ENCODE results near the gene LST1.

Gene LST1

DNA sequence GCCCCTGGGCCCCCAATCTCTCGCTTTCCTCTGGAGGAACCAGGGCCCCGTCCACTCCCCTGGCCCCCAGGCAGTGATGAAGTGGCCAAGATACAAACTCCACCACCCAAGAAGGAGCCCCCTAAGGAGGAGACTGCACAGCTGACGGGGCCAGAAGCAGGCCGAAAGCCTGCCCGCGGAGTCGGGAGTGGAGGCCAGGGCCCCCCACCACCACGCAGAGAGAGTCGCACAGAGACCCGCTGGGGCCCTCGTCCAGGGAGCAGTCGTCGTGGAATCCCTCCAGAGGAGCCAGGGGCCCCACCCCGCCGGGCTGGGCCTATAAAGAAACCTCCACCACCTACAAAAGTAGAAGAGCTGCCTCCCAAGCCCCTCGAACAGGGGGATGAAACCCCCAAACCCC, 45.1 kb downstream of the LST1 start:
- peaks cover 67% of the 10 kb centered on the region for H3K36me3 ChIP-seq (ENCODE audit: control insufficient read depth, insufficient read depth, low read length)
- no peak for DNase-seq (ENCODE audit: extremely low read depth, insufficient read length)
- TF ChIP-seq, protein P1, sequence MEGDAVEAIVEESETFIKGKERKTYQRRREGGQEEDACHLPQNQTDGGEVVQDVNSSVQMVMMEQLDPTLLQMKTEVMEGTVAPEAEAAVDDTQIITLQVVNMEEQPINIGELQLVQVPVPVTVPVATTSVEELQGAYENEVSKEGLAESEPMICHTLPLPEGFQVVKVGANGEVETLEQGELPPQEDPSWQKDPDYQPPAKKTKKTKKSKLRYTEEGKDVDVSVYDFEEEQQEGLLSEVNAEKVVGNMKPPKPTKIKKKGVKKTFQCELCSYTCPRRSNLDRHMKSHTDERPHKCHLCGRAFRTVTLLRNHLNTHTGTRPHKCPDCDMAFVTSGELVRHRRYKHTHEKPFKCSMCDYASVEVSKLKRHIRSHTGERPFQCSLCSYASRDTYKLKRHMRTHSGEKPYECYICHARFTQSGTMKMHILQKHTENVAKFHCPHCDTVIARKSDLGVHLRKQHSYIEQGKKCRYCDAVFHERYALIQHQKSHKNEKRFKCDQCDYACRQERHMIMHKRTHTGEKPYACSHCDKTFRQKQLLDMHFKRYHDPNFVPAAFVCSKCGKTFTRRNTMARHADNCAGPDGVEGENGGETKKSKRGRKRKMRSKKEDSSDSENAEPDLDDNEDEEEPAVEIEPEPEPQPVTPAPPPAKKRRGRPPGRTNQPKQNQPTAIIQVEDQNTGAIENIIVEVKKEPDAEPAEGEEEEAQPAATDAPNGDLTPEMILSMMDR (IDR thresholded peaks at IDR 0.05; ENCODE audit: insufficient read depth, low read length, poor library complexity, severe bottlenecking), result no peak
- H3K27me3 ChIP-seq (replicated peaks; ENCODE audit: control insufficient read depth, insufficient read depth, low read length), result no peaks in the 10 kb centered on the region
- H3K4me3 ChIP-seq (replicated peaks; ENCODE audit: low read depth, low read length), result no peak overlapping the region

DNA sequence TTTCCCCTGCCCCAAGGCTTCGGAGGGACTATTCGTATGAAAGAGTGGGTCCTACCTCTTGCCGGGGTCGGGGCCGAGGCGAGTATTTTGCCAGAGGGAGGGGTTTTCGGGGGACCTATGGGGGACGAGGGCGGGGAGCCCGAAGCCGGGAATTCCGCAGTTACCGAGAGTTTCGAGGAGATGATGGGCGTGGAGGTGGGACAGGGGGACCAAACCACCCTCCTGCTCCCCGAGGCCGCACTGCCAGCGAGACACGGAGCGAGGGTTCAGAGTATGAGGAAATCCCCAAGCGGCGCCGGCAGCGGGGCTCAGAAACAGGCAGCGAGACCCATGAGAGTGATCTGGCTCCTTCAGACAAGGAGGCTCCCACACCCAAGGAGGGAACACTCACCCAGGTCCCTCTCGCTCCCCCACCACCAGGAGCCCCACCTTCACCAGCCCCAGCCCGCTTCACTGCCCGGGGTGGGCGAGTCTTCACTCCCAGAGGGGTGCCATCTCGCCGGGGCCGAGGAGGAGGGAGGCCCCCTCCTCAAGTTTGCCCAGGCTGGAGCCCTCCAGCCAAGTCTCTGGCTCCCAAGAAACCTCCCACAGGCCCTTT, 45.7 kb downstream of the LST1 start:
- TF ChIP-seq, protein P1 (IDR thresholded peaks at IDR 0.05; ENCODE audit: insufficient read depth, low read length, poor library complexity, severe bottlenecking), result no peak
- peaks cover 69% of the 10 kb centered on the region for H3K36me3 ChIP-seq (ENCODE audit: control insufficient read depth, insufficient read depth, low read length)

DNA sequence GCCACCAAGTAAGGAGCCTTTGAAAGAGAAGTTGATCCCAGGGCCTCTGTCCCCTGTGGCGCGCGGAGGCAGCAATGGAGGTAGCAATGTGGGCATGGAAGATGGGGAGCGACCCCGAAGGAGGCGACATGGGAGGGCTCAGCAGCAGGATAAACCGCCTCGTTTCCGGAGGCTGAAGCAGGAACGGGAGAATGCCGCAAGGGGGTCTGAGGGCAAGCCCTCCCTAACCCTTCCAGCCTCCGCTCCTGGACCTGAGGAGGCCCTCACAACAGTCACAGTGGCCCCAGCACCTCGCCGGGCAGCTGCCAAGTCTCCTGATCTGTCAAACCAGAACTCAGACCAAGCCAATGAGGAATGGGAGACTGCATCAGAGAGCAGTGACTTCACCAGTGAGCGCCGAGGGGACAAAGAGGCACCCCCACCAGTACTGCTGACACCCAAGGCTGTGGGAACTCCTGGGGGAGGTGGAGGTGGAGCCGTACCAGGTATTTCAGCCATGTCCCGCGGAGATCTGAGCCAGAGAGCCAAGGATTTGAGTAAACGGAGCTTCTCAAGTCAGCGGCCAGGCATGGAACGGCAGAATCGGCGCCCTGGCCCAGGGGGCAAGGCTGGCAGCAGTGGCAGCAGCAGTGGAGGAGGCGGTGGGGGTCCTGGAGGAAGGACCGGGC, 46.3 kb downstream of the LST1 start:
- Histone ChIP-seq H3K4me3 (replicated peaks; ENCODE audit: low read depth, low read length) (no peak overlapping the region), H3K27me3 (replicated peaks; ENCODE audit: control insufficient read depth, insufficient read depth, low read length) (no peaks in the 10 kb centered on the region), H3K36me3 (ENCODE audit: control insufficient read depth, insufficient read depth, low read length) (peaks cover 70% of the 10 kb centered on the region)
- TF ChIP-seq, protein P1 (IDR thresholded peaks at IDR 0.05; ENCODE audit: insufficient read depth, low read length, poor library complexity, severe bottlenecking), result no peak
- DNase-seq (ENCODE audit: extremely low read depth, insufficient read length), result no peak

More for the DNA sequence above, 45.7 kb downstream of the LST1 start:
- Histone ChIP-seq H3K4me3 (replicated peaks; ENCODE audit: low read depth, low read length) (no peak overlapping the region), H3K27me3 (replicated peaks; ENCODE audit: control insufficient read depth, insufficient read depth, low read length) (no peaks in the 10 kb centered on the region)
- no peak for DNase-seq (ENCODE audit: extremely low read depth, insufficient read length)

DNA sequence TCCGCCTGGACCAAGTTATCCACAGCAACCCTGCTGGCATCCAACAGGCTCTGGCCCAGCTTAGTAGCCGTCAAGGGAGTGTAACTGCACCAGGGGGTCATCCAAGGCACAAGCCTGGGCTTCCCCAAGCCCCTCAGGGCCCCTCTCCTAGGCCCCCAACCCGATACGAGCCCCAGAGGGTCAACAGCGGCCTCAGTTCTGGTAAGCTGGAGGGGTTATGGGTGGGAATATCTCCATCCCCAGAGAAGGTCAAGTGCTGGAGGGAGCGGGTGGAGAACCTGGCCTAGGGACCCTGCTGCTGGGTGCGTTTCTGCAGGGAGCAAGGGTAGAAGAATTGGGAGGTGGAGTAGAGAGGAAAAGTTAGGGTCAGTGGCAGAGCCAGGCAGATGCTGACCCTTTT, 47.4 kb downstream of the LST1 start:
- TF ChIP-seq, protein P1 (IDR thresholded peaks at IDR 0.05; ENCODE audit: insufficient read depth, low read length, poor library complexity, severe bottlenecking), result no peak
- Histone ChIP-seq H3K36me3 (ENCODE audit: control insufficient read depth, insufficient read depth, low read length) (peaks cover 66% of the 10 kb centered on the region), H3K4me3 (replicated peaks; ENCODE audit: low read depth, low read length) (no peak overlapping the region), H3K27me3 (replicated peaks; ENCODE audit: control insufficient read depth, insufficient read depth, low read length) (no peaks in the 10 kb centered on the region)
- no peak for DNase-seq (ENCODE audit: extremely low read depth, insufficient read length)

DNA sequence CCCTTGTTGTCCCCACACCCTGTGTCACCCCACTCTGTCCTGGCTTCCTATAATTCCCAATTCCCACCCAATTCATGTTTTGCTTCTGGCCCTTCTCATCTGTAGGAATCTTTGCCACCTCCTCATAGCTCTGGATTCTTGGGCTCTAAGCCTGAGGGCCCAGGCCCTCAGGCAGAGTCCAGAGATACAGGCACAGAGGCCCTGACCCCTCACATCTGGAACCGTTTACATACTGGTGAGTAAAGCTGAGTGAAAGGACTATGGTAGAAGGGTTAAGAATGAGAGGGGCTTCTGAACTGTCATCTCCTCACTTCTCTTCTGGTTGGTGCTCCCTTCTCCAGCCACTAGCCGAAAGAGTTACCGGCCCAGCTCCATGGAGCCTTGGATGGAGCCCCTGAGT, 48.1 kb downstream of the LST1 start:
- H3K36me3 ChIP-seq (ENCODE audit: control insufficient read depth, insufficient read depth, low read length), result peaks cover 64% of the 10 kb centered on the region

More for the DNA sequence above, 48.1 kb downstream of the LST1 start:
- H3K4me3 ChIP-seq (replicated peaks; ENCODE audit: low read depth, low read length), result no peak overlapping the region
- no peaks in the 10 kb centered on the region for H3K27me3 ChIP-seq (replicated peaks; ENCODE audit: control insufficient read depth, insufficient read depth, low read length)
- TF ChIP-seq, protein P1 (IDR thresholded peaks at IDR 0.05; ENCODE audit: insufficient read depth, low read length, poor library complexity, severe bottlenecking), result no peak
- DNase-seq (ENCODE audit: extremely low read depth, insufficient read length), result no peak

All from GM06990 (cell line).